Measurements from ENCODE around the gene PYGO2. TPM values are rescaled to one million over a fixed set of nuclear protein-coding genes. Genes with fewer than 3 reads are reported as not detected.

PYGO2 gene
- total and polyA plus RNA-seq, 2 of the 8 experiments (the other 6 are each of a cell fraction or from before 2014, with no cell fraction given): 31.0 to 31.6 TPM

- peaks cover 17% of the 10 kb centered on the region for H3K79me1 ChIP-seq (ENCODE audit: low read depth, low read length)
- H3K4ac ChIP-seq (replicated peaks; ENCODE audit: insufficient read length, low read depth, low read length): no peak overlapping the region
- no peak overlapping the region for H4K5ac ChIP-seq (ENCODE audit: insufficient read length, low read depth, low read length)
- no peaks in the 10 kb centered on the region for H3K9me3 ChIP-seq (ENCODE audit: insufficient read depth in 2 of 2, low read depth in 1 of 2, low read length in 1 of 2)
- peaks cover 7 to 57% (median 35%) of the 10 kb centered on the region in 4 experiments for H3K4me1 ChIP-seq (replicated peaks in 1 of 4; ENCODE audit: control insufficient read depth in 3 of 4, insufficient read depth in 4 of 4, low read length in 3 of 4)
- no peak for DNase-seq (ENCODE audit: low read depth in 1 of 2, low spot score in 2 of 2)
- peaks cover 0 to 59% of the 10 kb centered on the region in 2 experiments; a peak in 3 of 4 replicates for H3K79me2 ChIP-seq (ENCODE audit: control insufficient read depth in 1 of 2, insufficient read depth in 2 of 2, low read length in 2 of 2)
- H3K18ac ChIP-seq (ENCODE audit: extremely low read depth, low read length): no peak overlapping the region
- H4K91ac ChIP-seq (replicated peaks; ENCODE audit: insufficient read length, low read length): no peak overlapping the region
- H2AK5ac ChIP-seq (ENCODE audit: low read depth, low read length): no peak overlapping the region
- H3K4me2 ChIP-seq (ENCODE audit: insufficient read depth in 1 of 2, low read depth in 2 of 2, low read length in 2 of 2): no peak overlapping the region
- peaks cover 5% of the 10 kb centered on the region; the same call in 1 of the 2 replicates for H3K23me2 ChIP-seq (ENCODE audit: low read depth, low read length)
- H3K27ac ChIP-seq (ENCODE audit: low read depth, low read length): no peak overlapping the region
- no peak overlapping the region for H3K14ac ChIP-seq (ENCODE audit: insufficient read length)
- no peak overlapping the region for H2BK120ac ChIP-seq (replicated peaks; ENCODE audit: low read depth, low read length)
- no peaks in the 10 kb centered on the region for H3K27me3 ChIP-seq (replicated peaks in 1 of 4; ENCODE audit: control insufficient read depth in 3 of 4, extremely low read depth in 1 of 4, insufficient read depth in 3 of 4, low read length in 3 of 4)
- peaks cover 0 to 17% of the 10 kb centered on the region in 2 experiments for H4K20me1 ChIP-seq (replicated peaks in 1 of 2; ENCODE audit: control insufficient read depth in 1 of 2, insufficient read depth in 2 of 2, low read length in 2 of 2)
- no peak for FAIRE-seq
- H2BK15ac ChIP-seq (ENCODE audit: low read length): peak overlapping the region; percentile 72; the same call in 1 of the 2 replicates
- no peak overlapping the region for H2BK20ac ChIP-seq (ENCODE audit: low read length)
- no peak overlapping the region for H3K4me3 ChIP-seq (ENCODE audit: extremely low read depth in 1 of 4, insufficient read depth in 2 of 4, low read depth in 3 of 4, low read length in 4 of 4)
- H2AFZ ChIP-seq (ENCODE audit: low read length): no peak overlapping the region
- WGBS, 2 experiments (ENCODE audit: extremely low coverage in 1 of 2, insufficient coverage in 1 of 2, insufficient read length in 1 of 2, insufficient replicate concordance in 2 of 2, low coverage in 1 of 2, low lambda C conversion rate in 2 of 2, missing lambda C conversion rate in 1 of 2): 86% methylated on average over 6 of the region's 6 CpGs; no CpG with 5 or more reads in 1 of the 2 experiments
- CTCF ChIA-PET (ENCODE audit: partially characterized antibody): interaction anchor here (0.5 to 18.6 kb wide), 17 partner anchors 9 to 235 kb away, joined by 3 to 354 read pairs (median 6); partner anchors contain the start of genes ADAM15, EFNA4, FLAD1 and LENEP
- H3K9ac ChIP-seq (replicated peaks in 1 of 4; ENCODE audit: extremely low read depth in 1 of 4, low read depth in 3 of 4, low read length in 3 of 4): no peak overlapping the region
- H3K23ac ChIP-seq (ENCODE audit: insufficient read length): no peak overlapping the region
- 0 out of 2 replicates have a peak overlapping the region, but pooled peaks have one; percentile 39 for H2BK12ac ChIP-seq (ENCODE audit: low read depth, low read length)
- TF ChIP-seq PHF8 (conservative IDR thresholded peaks at IDR 0.05; ENCODE audit: low read depth, low read length): no peak
- peaks cover 0 to 2% (median 0%) of the 10 kb centered on the region in 4 experiments; a peak in 2 of 8 replicates for H3K36me3 ChIP-seq (ENCODE audit: control insufficient read depth in 2 of 4, insufficient read depth in 4 of 4, low read length in 3 of 4)
- no peak overlapping the region for H2BK5ac ChIP-seq (ENCODE audit: low read depth, low read length)
- H4K8ac ChIP-seq (ENCODE audit: extremely low read depth, insufficient read depth, low read length): peak overlapping the region; percentile 48; the same call in 1 of the 2 replicates
- POLR2A ChIA-PET (ENCODE audit: partially characterized antibody): interaction anchor here (0.6 to 14.8 kb wide), 9 partner anchors 8 to 168 kb away, joined by 3 to 128 read pairs (median 5); partner anchors contain the start of genes ADAM15, CKS1B, FLAD1 and LENEP
- H3K56ac ChIP-seq (replicated peaks; ENCODE audit: insufficient read length, low read depth, low read length): no peak overlapping the region
Observed at GRCh38 chr1:155007251-155007828, 45.8 kb upstream of the PYGO2 start.

Data from H1 (cell line).